22Rv1 (cell line): Measurements from ENCODE around the gene ESRRA.
A peak's percentile ranks its signal among the peaks of the same experiment; 100 is the strongest.

ENCODE experiments used
- H3K27ac ChIP-seq: fragments of 450-650 bp; 2 replicates; pipeline ENCODE4 v1.5.1; 2017
- ZFX ChIP-seq: fragments of 450-650 bp; IDR thresholded peaks from 2 replicates; pipeline ENCODE4 v1.6.1; 2017; ENCODE audit warnings: antibody characterized with exemption, borderline replicate concordance
- TF ChIP-seq, protein P1 (sequence below): fragments of 450-650 bp; IDR thresholded peaks from 2 replicates; pipeline ENCODE4 v1.5.1; 2017; ENCODE audit warnings: mild to moderate bottlenecking

The ESRRA gene

DNA sequence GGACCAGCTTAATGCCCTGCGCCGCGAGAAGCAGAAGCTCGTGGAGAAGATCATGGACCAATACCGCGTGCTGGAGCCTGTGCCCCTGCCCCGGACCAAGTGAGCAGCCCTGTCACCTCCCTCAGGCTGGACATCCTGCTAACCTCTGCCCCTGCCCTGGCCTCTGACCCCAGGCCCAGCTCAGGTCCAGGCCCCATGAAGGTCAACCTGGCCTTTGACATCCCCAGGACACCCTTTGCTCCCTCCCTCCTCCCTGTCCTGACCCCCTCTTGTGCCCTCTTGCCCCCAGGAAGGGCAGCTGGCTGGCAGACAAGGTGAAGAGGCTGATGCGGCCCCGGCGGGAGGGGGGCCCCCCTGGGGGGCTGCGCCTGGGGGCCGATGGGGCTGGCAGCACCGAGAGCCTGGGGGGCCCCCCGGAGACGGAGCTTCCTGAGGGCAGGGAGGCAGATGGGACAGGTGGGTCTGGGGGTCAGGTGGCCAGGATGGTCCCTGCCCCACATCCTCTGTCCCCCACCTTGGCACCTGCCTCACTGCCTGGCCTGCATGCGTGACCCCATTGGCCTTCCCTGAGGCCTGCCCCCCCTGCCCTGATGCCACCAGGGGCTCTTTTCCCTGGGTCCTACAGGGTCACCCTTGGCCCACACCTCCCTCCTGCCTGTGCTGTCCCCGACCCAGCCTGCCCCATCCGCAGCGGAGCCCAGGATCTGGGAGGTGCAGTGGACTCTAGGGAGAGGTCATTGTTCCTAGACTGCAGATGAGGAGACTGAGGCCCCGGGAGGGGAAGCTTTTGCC, 48.6 kb downstream of the ESRRA start:
- H3K27ac ChIP-seq, result no peak overlapping the region

DNA sequence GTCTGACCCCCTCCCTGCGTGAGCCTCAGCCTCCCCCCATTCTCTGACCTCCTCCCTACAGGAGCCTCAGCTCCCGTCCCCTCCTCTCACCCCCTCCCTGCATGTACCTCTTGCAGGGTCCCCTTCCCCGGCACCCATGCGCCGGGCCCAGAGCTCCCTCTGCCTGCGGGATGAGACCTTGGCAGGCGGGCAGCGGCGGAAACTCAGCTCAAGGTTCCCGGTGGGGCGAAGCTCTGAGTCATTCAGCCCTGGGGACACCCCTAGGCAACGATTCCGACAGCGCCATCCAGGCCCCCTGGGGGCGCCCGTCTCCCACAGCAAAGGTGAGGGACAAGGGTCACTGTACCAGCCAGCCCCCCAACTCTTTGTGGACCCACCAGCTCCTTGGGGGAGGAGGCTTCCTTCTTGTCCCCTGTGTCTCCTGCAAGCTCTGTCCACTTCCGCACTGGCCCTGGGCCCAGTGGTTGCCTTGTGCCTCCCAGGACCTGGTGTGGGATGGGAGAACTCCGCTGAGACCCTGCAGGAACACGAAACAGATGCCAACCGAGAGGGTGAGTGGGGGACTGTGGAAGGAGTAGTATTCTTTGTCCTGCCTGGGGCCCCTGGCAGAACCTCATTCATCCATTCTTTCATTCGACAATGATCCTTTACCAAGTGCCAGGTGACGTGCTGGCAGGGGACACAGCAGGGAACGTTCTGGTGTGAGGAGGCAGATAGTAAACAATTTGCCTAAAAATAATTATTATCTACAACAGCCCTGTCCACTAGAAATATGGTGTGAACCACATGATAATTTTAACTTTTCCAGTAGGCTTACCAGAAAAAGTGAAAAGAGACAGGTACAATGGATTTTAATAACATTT, 50.0 kb downstream of the ESRRA start:
- peak overlapping the region; percentile 17; the same call in 1 of the 2 replicates for H3K27ac ChIP-seq
- TF ChIP-seq ZFX, result no peak
- TF ChIP-seq, protein P1, sequence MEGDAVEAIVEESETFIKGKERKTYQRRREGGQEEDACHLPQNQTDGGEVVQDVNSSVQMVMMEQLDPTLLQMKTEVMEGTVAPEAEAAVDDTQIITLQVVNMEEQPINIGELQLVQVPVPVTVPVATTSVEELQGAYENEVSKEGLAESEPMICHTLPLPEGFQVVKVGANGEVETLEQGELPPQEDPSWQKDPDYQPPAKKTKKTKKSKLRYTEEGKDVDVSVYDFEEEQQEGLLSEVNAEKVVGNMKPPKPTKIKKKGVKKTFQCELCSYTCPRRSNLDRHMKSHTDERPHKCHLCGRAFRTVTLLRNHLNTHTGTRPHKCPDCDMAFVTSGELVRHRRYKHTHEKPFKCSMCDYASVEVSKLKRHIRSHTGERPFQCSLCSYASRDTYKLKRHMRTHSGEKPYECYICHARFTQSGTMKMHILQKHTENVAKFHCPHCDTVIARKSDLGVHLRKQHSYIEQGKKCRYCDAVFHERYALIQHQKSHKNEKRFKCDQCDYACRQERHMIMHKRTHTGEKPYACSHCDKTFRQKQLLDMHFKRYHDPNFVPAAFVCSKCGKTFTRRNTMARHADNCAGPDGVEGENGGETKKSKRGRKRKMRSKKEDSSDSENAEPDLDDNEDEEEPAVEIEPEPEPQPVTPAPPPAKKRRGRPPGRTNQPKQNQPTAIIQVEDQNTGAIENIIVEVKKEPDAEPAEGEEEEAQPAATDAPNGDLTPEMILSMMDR, result peak; percentile 83

More for the DNA sequence above, 48.6 kb downstream of the ESRRA start:
- TF ChIP-seq ZFX, result no peak
- TF ChIP-seq, protein P1, result no peak

DNA sequence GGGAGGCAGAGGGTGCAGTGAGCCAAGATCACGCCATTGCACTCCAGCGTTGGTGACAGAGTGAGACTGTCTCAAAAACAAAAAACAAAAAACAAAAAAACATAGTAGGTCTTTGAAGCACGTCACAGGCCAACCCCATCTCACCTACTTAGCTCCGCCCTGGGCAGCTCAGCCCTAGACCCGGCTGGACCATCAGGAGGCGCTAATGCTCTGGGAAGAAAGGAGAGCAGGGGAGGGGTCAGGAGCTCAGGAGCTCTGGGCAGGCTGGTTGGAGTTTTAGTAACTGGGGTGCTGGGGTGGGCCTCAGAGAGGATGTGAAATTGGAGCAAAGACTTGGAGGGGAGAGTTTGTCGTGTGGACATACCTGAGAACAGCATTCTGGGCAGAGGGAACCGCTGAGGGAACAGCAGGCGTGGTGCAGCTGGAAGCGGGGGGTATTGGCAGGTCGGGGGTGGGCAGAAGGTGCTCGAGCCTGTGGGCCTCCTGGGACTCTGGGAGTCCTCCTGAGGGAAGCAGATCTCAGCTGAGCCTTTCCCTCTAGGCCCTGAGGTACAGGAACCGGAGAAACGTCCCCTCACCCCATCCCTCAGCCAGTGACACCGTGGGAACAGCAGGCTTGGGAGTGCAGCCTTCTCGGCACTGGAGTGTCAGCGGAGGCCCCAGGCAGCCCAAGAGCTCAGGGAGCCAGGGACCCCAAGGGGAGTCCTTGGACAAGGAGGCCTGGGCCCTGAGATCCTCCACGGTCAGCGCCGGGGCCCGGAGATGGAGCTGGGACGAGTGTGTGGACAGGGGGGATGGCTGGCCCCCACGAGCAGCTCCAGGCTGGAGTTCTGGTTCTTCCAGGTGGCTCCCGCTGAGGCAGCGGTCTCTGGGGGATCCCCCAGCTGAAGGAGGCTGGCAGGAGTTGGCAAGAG, 51.4 kb downstream of the ESRRA start:
- TF ChIP-seq, protein P1, result peak; percentile 88
- TF ChIP-seq ZFX, result no peak
- 0 out of 2 replicates have a peak overlapping the region, but pooled peaks have one; percentile 17 for H3K27ac ChIP-seq

DNA sequence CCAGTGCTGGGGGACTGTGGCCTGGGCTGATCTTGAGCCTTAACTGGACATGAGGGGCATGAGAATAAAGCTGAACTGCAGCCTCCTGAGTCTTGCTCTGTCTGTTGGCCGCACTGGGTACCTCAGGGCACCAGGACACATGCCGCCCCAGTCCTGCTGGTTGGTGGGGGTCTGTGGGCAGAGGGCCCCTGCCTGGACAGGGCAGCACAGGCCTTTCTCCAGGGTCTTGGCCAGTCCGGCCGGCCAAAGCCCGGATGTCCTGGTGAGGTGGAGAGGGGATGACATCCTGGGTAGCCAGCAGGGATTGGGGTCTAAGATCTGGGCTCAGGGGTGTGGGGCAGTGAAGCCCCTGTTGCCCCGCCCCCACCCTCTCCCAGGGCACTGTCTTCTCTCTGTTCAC, 52.1 kb downstream of the ESRRA start:
- TF ChIP-seq ZFX, result no peak
- TF ChIP-seq, protein P1, result no peak
- H3K27ac ChIP-seq, result no peak overlapping the region

GRCh38 chr11:64357904-64358535, 52.7 kb downstream of the ESRRA start:
- TF ChIP-seq, protein P1, result no peak
- no peak for TF ChIP-seq ZFX

DNA sequence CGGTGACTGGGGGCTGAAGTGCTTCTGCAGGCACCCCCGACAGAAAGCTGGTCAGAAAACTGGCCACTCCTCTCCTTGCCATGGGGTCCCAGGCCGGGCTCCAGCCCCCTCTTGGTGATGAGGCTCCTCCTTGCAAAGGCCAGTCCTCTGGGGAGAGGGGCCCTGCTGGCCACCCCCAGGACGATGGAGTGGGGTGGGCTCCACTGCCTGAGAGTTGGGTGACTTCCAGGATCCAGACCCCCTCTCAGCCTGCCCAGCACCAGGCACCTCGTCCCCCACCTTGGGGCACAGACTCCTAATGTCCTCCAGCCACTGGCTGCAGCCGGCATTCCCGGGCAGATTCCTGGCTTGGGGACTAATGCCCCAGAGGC, 53.2 kb downstream of the ESRRA start:
- no peak for TF ChIP-seq ZFX
- TF ChIP-seq, protein P1, result no peak
- peak overlapping the region; percentile 81 for H3K27ac ChIP-seq

More at GRCh38 chr11:64357904-64358535, 52.7 kb downstream of the ESRRA start:
- peak overlapping the region; percentile 81 for H3K27ac ChIP-seq
